H9 (cell line): ENCODE data around the gene SETD3. TPM values are rescaled to one million over a fixed set of nuclear protein-coding genes. Genes with fewer than 3 reads are reported as not detected.

Experiments used
- DNase-seq: peaks from one replicate; pipeline ENCODE4 v3.0.0-alpha.2; 2017
- H2AFZ ChIP-seq: one replicate; pipeline ENCODE4 v1.6.1; 2013; ENCODE audit warnings: mild to moderate bottlenecking, low read length, control low read depth, moderate library complexity
- H2AK5ac ChIP-seq: 2 replicates; pipeline ENCODE4 v1.6.1; 2013; ENCODE audit warnings: low read length, control low read depth, mixed read lengths; ENCODE audit not compliant: insufficient read length
- H2BK120ac ChIP-seq: one replicate; pipeline ENCODE4 v1.6.1; 2013; ENCODE audit warnings: low read depth, mild to moderate bottlenecking, low read length, control low read depth, inconsistent platforms; ENCODE audit not compliant: poor library complexity, severe bottlenecking
- H2BK12ac ChIP-seq: 2 replicates; pipeline ENCODE4 v1.6.1; 2013; ENCODE audit warnings: low read length, control low read depth, mixed read lengths, low read depth; ENCODE audit not compliant: insufficient read length
- H2BK15ac ChIP-seq: 2 replicates; pipeline ENCODE4 v1.6.1; 2013; ENCODE audit warnings: low read depth, low read length, control low read depth
- H2BK20ac ChIP-seq: one replicate; pipeline ENCODE4 v1.6.1; 2013; ENCODE audit warnings: low read depth, mild to moderate bottlenecking, low read length, control low read depth, inconsistent platforms; ENCODE audit not compliant: poor library complexity, severe bottlenecking
- H2BK5ac ChIP-seq: 2 replicates; pipeline ENCODE4 v1.6.1; 2013; ENCODE audit warnings: low read length, control low read depth, mixed read lengths; ENCODE audit not compliant: insufficient read length
- H3K14ac ChIP-seq: 2 replicates; pipeline ENCODE4 v1.6.1; 2013; ENCODE audit warnings: low read length, control low read depth; ENCODE audit not compliant: insufficient read depth
- H3K18ac ChIP-seq: 2 replicates; pipeline ENCODE4 v1.6.1; 2013; ENCODE audit warnings: low read depth, mild to moderate bottlenecking, mixed read lengths, low read length, control low read depth; ENCODE audit not compliant: insufficient read length
- H3K23ac ChIP-seq: 2 replicates; pipeline ENCODE4 v1.6.1; 2013; ENCODE audit warnings: low read length, control low read depth, mixed read lengths, low read depth; ENCODE audit not compliant: insufficient read length
- H3K23me2 ChIP-seq: 2 replicates; pipeline ENCODE4 v1.6.1; 2013; ENCODE audit warnings: low read depth, mild to moderate bottlenecking, mixed read lengths, low read length, control low read depth; ENCODE audit not compliant: insufficient read length, poor library complexity, severe bottlenecking
- H3K27ac ChIP-seq: 2 replicates; pipeline ENCODE4 v1.5.1; 2013; ENCODE audit warnings: low read length, control low read depth, mixed read lengths, low read depth; ENCODE audit not compliant: insufficient read length
- H3K27me3 ChIP-seq: 2 replicates; pipeline ENCODE4 v1.6.1; 2013; ENCODE audit warnings: low read length, control low read depth, inconsistent platforms; ENCODE audit not compliant: insufficient read depth
- H3K4ac ChIP-seq: 2 replicates; pipeline ENCODE4 v1.6.1; 2013; ENCODE audit warnings: low read depth, mild to moderate bottlenecking, control low read depth, inconsistent platforms, low read length, moderate library complexity
- H3K4me1 ChIP-seq: 2 replicates; pipeline ENCODE4 v1.6.1; 2013; ENCODE audit warnings: low read length, control low read depth, inconsistent platforms; ENCODE audit not compliant: insufficient read depth
- H3K4me2 ChIP-seq: 2 replicates; pipeline ENCODE4 v1.6.1; 2013; ENCODE audit warnings: low read length, control low read depth, mixed read lengths; ENCODE audit not compliant: insufficient read length, insufficient read depth
- H3K56ac ChIP-seq: 2 replicates; pipeline ENCODE4 v1.6.1; 2013; ENCODE audit warnings: low read depth, mild to moderate bottlenecking, mixed read lengths, low read length, control low read depth; ENCODE audit not compliant: insufficient read length
- H3K79me1 ChIP-seq: 2 replicates; pipeline ENCODE4 v1.6.1; 2013; ENCODE audit warnings: low read depth, mild to moderate bottlenecking, moderate library complexity, low read length, control low read depth, inconsistent platforms; ENCODE audit not compliant: insufficient read depth, poor library complexity, severe bottlenecking
- H3K79me2 ChIP-seq: 2 replicates; pipeline ENCODE4 v1.6.1; 2013; ENCODE audit warnings: low read length, control low read depth, inconsistent platforms; ENCODE audit not compliant: insufficient read depth
- H3K9ac ChIP-seq: 2 replicates; pipeline ENCODE4 v1.6.1; 2013; ENCODE audit warnings: low read length, control low read depth, mixed read lengths; ENCODE audit not compliant: insufficient read length; ENCODE audit errors: extremely low read depth
- H3K9me3 ChIP-seq: one replicate; pipeline ENCODE4 v1.6.1; 2013; ENCODE audit warnings: low read depth, low read length, inconsistent platforms; ENCODE audit not compliant: control insufficient read depth
- H3T11ph ChIP-seq: one replicate; pipeline ENCODE4 v1.6.1; 2013; ENCODE audit warnings: mild to moderate bottlenecking, low read length, control low read depth, inconsistent platforms
- H4K20me1 ChIP-seq: one replicate; pipeline ENCODE4 v1.6.1; 2013; ENCODE audit not compliant: control insufficient read depth, insufficient read length, insufficient read depth
- H4K5ac ChIP-seq: 2 replicates; pipeline ENCODE4 v1.6.1; 2013; ENCODE audit warnings: low read depth, mild to moderate bottlenecking, mixed read lengths, low read length, control low read depth; ENCODE audit not compliant: insufficient read length
- H4K8ac ChIP-seq: replicated peaks from 2 replicates; pipeline ENCODE4 v1.6.1; 2013; ENCODE audit warnings: low read length, control low read depth, mixed read lengths, low read depth; ENCODE audit not compliant: insufficient read length
- H4K91ac ChIP-seq: 2 replicates; pipeline ENCODE4 v1.6.1; 2013; ENCODE audit warnings: low read depth, mild to moderate bottlenecking, moderate library complexity, mixed read lengths, low read length, control low read depth; ENCODE audit not compliant: insufficient read length
- H3K27ac Mint-ChIP-seq, 3 experiments: 2 replicates in 2 of 3; 3 replicates in 1 of 3; pipeline ENCODE4 v1.8.0; 2020 to 2021; ENCODE audit warnings: mixed read lengths in 3 of 3, mild to moderate bottlenecking in 1 of 3, moderate library complexity in 1 of 3
- H3K27me3 Mint-ChIP-seq: 2 replicates; pipeline ENCODE4 v1.8.0; 2021; ENCODE audit warnings: low read depth, mild to moderate bottlenecking, moderate library complexity, mixed read lengths
- H3K36me3 Mint-ChIP-seq, 3 experiments: 2 replicates in 2 of 3; 3 replicates in 1 of 3; pipeline ENCODE4 v1.8.0; 2020 to 2021; ENCODE audit warnings: low read depth in 3 of 3, mixed read lengths in 3 of 3; ENCODE audit not compliant: insufficient read depth in 1 of 3
- H3K4me1 Mint-ChIP-seq, 2 experiments: 2 replicates each; pipeline ENCODE4 v1.8.0; 2020; ENCODE audit warnings: mixed read lengths in 2 of 2
- H3K4me3 Mint-ChIP-seq, 2 experiments: 2 replicates in 1 of 2; 3 replicates in 1 of 2; pipeline ENCODE4 v1.8.0; 2020 to 2021; ENCODE audit warnings: mild to moderate bottlenecking in 2 of 2, mixed read lengths in 2 of 2, moderate library complexity in 1 of 2
- H3K9me3 Mint-ChIP-seq, 2 experiments: 2 replicates in 1 of 2; 3 replicates in 1 of 2; pipeline ENCODE4 v1.8.0; 2020; ENCODE audit warnings: mild to moderate bottlenecking in 2 of 2, mixed read lengths in 2 of 2, moderate library complexity in 1 of 2
- WGBS: extraction: QIAGEN DNeasy Blood & Tissue Kit; methylation state at CpG from one replicate; pipeline ENCODE4 v1.1.7; 2013; ENCODE audit warnings: missing lambda C conversion rate, low lambda C conversion rate, mixed read lengths; ENCODE audit not compliant: insufficient read length; ENCODE audit errors: extremely low coverage; 5-methylcytosine and 5-hydroxymethylcytosine counted together
- total RNA-seq: library from RNA; stranded (reverse); gene quantifications from 2 replicates; pipeline ENCODE4 v1.2.1, GENCODE V29; 2021
- TF ChIP-seq, protein P1 (sequence below): fragments of 200-600 bp; sonication (generic); conservative IDR thresholded peaks from 3 replicates; pipeline ENCODE4 v1.8.0; 2021; ENCODE audit warnings: antibody characterized with exemption, mild to moderate bottlenecking

Gene SETD3
- total RNA-seq, 1 experiment from 2014 or later: 56.7 TPM

DNA sequence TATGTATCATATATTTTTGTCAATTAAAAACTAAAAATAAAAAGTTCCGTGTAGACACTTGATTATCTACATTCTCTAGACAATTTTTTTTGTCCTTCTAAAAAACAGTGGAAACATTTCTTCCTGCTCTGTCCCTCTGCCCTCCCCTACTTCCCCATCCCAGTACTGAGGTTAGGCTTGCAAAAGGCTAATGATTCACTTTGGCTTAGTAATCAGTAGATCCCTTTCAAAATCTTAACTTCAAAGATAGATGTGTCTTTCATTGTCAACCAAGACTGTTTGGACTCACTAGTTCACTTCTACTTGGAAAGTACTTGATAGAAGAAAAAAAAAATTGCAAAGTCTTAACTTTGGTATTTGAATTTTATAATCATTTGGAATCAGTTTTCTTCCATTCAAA lies 3.8 kb downstream of the SETD3 start:
- H4K20me1 ChIP-seq: no peaks in the 10 kb centered on the region
- no peak overlapping the region for H2AK5ac ChIP-seq
- no peak overlapping the region for H3T11ph ChIP-seq
- no peaks in the 10 kb centered on the region for H3K9me3 ChIP-seq
- no peak overlapping the region for H2BK120ac ChIP-seq
- no CpG with 5 or more reads among the region's 1 CpG for WGBS
- no peak overlapping the region for H3K23ac ChIP-seq
- H4K91ac ChIP-seq: no peak overlapping the region
- Mint-ChIP-seq H3K36me3 (no peaks in the 10 kb centered on the region), H3K4me3 (no peak overlapping the region), H3K9me3 (no peaks in the 10 kb centered on the region), H3K27me3 (no peaks in the 10 kb centered on the region), H3K4me1 (peaks cover 26 to 37% of the 10 kb centered on the region in 2 experiments), H3K27ac (no peak overlapping the region)
- no peak overlapping the region for H2AFZ ChIP-seq
- H3K4me1 ChIP-seq: peaks cover 4% of the 10 kb centered on the region; the same call in 1 of the 2 replicates
- H3K23me2 ChIP-seq: peaks cover 7% of the 10 kb centered on the region
- no peak for DNase-seq
- H3K56ac ChIP-seq: no peak overlapping the region
- H3K14ac ChIP-seq: no peak overlapping the region
- H3K18ac ChIP-seq: no peak overlapping the region
- H4K8ac ChIP-seq: no peak overlapping the region
- H3K4me2 ChIP-seq: no peak overlapping the region
- peaks cover 40% of the 10 kb centered on the region; the same call in 1 of the 2 replicates for H3K79me2 ChIP-seq
- TF ChIP-seq, protein P1, sequence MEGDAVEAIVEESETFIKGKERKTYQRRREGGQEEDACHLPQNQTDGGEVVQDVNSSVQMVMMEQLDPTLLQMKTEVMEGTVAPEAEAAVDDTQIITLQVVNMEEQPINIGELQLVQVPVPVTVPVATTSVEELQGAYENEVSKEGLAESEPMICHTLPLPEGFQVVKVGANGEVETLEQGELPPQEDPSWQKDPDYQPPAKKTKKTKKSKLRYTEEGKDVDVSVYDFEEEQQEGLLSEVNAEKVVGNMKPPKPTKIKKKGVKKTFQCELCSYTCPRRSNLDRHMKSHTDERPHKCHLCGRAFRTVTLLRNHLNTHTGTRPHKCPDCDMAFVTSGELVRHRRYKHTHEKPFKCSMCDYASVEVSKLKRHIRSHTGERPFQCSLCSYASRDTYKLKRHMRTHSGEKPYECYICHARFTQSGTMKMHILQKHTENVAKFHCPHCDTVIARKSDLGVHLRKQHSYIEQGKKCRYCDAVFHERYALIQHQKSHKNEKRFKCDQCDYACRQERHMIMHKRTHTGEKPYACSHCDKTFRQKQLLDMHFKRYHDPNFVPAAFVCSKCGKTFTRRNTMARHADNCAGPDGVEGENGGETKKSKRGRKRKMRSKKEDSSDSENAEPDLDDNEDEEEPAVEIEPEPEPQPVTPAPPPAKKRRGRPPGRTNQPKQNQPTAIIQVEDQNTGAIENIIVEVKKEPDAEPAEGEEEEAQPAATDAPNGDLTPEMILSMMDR: no peak
- H2BK15ac ChIP-seq: no peak overlapping the region
- peaks cover 6% of the 10 kb centered on the region for H3K79me1 ChIP-seq
- no peak overlapping the region for H4K5ac ChIP-seq
- no peak overlapping the region for H3K9ac ChIP-seq
- no peak overlapping the region for H3K27ac ChIP-seq
- H3K4ac ChIP-seq: no peak overlapping the region
- H2BK5ac ChIP-seq: no peak overlapping the region
- H2BK12ac ChIP-seq: no peak overlapping the region
- no peaks in the 10 kb centered on the region for H3K27me3 ChIP-seq
- no peak overlapping the region for H2BK20ac ChIP-seq
